ENCODE data around the gene PRDM16.

DNA sequence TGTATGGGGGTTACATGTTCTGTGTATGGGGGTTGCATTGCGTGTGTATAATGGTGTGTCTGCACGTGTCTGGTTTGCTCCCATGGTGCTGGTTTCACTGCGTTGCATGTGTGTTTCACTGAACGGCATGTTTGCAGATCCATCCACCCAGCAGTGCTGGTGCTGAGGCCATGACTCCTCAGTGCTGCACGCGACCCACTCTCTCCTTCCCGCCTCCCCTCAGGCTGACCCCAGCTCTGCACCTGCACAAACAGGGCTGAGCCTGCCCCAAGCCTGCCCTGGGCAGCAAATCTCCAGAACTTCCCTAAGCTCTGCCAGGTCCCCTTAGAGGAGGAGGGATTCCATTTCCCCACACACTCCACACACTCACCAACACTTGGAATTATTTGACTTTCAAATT, 29.0 kb upstream of the PRDM16 start:
- TF ChIP-seq, protein P1, sequence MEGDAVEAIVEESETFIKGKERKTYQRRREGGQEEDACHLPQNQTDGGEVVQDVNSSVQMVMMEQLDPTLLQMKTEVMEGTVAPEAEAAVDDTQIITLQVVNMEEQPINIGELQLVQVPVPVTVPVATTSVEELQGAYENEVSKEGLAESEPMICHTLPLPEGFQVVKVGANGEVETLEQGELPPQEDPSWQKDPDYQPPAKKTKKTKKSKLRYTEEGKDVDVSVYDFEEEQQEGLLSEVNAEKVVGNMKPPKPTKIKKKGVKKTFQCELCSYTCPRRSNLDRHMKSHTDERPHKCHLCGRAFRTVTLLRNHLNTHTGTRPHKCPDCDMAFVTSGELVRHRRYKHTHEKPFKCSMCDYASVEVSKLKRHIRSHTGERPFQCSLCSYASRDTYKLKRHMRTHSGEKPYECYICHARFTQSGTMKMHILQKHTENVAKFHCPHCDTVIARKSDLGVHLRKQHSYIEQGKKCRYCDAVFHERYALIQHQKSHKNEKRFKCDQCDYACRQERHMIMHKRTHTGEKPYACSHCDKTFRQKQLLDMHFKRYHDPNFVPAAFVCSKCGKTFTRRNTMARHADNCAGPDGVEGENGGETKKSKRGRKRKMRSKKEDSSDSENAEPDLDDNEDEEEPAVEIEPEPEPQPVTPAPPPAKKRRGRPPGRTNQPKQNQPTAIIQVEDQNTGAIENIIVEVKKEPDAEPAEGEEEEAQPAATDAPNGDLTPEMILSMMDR (IDR thresholded peaks at IDR 0.05) = no peak
- no peak for TF ChIP-seq SIN3A (IDR thresholded peaks at IDR 0.05; ENCODE audit: borderline replicate concordance, insufficient read depth, low read depth, low read length)
